IgD-negative memory B cell (primary cell): ENCODE results near the gene OTULIN. TPM values are rescaled to one million over a fixed set of nuclear protein-coding genes. Genes with fewer than 3 reads are reported as not detected.

Experiments
- H3K27ac Mint-ChIP-seq, 3 donors: one replicate each; pipeline ENCODE4 v1.8.0; 2020 to 2022; ENCODE audit warnings: mild to moderate bottlenecking in 3 of 3, mixed read lengths in 3 of 3, moderate library complexity in 1 of 3
- H3K27me3 Mint-ChIP-seq: one replicate; pipeline ENCODE4 v1.8.0; 2021; ENCODE audit warnings: mixed read lengths
- H3K36me3 Mint-ChIP-seq: one replicate; pipeline ENCODE4 v1.8.0; 2020; ENCODE audit warnings: mild to moderate bottlenecking, mixed read lengths
- H3K4me1 Mint-ChIP-seq, 3 donors: one replicate each; pipeline ENCODE4 v1.8.0; 2020 to 2022; ENCODE audit warnings: mixed read lengths in 3 of 3, mild to moderate bottlenecking in 1 of 3
- H3K4me3 Mint-ChIP-seq, 4 donors: one replicate each; pipeline ENCODE4 v1.8.0; 2020 to 2022; ENCODE audit warnings: mild to moderate bottlenecking in 4 of 4, mixed read lengths in 4 of 4, moderate library complexity in 3 of 4
- H3K9me3 Mint-ChIP-seq, 3 donors: one replicate each; pipeline ENCODE4 v1.8.0; 2020 to 2021; ENCODE audit warnings: mixed read lengths in 3 of 3, mild to moderate bottlenecking in 1 of 3
- polyA plus RNA-seq: library from polyadenylated mRNA; unstranded; fragments of 300-500 nt; fragmentation: Illumina TruSeq; gene quantifications from one replicate; pipeline ENCODE4 v1.2.3, GENCODE V29; 2021

OTULIN gene
- polyA plus RNA-seq, 1 donor from 2014 or later = 20.9 TPM

- Mint-ChIP-seq H3K9me3 (no peaks in the 10 kb centered on the region), H3K27me3 (no peaks in the 10 kb centered on the region), H3K4me3 (peak overlapping the region in 3 of 4 donors; percentile 54 to 88 (median 68)), H3K27ac (peak overlapping the region; percentile 32 to 59 (median 40)), H3K36me3 (peaks cover 5% of the 10 kb centered on the region), H3K4me1 (peaks cover 20 to 30% (median 21%) of the 10 kb centered on the region in 3 donors)
Observed at GRCh38 chr5:14743601-14744295, 79.2 kb downstream of the OTULIN start.

DNA sequence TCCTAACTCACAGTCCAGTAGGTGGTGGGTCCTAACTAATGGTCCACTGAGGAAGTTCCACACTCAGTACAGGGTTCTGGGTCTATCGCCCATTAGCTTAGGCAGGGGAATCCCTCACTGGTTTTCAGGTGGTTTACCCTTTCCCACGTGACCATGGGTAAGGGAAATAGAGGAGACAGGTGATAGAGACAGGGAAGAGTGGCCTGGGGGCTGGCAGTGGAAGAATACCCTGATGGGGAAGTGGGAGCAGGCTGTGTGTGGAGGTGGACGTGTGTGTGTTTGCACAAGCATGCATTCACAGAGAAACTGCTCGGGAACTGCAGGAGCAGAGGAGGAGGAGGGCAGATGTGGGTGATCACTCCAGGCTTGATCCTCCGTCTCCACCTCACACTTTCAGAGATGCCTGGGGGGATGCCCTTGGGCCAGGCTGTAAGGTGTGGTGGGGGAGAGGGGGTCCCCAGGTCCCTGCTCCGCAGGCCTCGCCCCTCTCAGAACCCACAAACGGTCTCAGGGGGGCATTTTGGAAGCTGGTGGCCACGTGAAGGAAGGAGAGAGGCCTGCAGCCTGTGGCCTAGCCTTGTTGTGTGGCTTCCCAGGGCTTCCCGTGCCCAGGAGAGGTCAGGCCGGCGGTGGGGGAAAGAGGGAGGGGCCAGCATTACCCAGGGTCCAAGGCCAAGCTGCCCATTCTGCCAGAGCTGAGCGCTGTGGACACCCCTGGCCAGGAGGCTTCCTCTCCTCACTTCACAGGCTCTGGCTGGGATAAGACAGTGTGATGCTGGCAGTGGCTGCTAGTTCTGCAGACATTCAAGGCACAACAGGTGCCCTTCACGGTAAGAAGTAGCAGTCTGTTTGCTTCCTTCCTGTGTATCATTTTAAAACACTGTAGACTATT is 80.0 kb downstream of the OTULIN start:
- Mint-ChIP-seq H3K4me1 (peaks cover 20 to 32% (median 21%) of the 10 kb centered on the region in 3 donors), H3K9me3 (no peaks in the 10 kb centered on the region), H3K27ac (peak overlapping the region; percentile 37 to 92 (median 83)), H3K27me3 (no peaks in the 10 kb centered on the region), H3K4me3 (peak overlapping the region; percentile 50 to 88 (median 70)), H3K36me3 (peaks cover 3% of the 10 kb centered on the region)

- Mint-ChIP-seq H3K4me3 (peak overlapping the region; percentile 21 to 87 (median 66)), H3K27ac (peak overlapping the region; percentile 37 to 92 (median 83)), H3K36me3 (peaks cover 3% of the 10 kb centered on the region), H3K9me3 (no peaks in the 10 kb centered on the region), H3K27me3 (no peaks in the 10 kb centered on the region), H3K4me1 (peaks cover 20 to 32% (median 21%) of the 10 kb centered on the region in 3 donors)
Observed at GRCh38 chr5:14745188-14745563, 80.7 kb downstream of the OTULIN start.

- peak overlapping the region; percentile 42 to 81 (median 64) for H3K4me3 Mint-ChIP-seq
- no peaks in the 10 kb centered on the region for H3K27me3 Mint-ChIP-seq
- H3K27ac Mint-ChIP-seq = peak overlapping the region; percentile 37 to 92 (median 83)
- no peaks in the 10 kb centered on the region for H3K9me3 Mint-ChIP-seq
- peaks cover 20 to 32% (median 21%) of the 10 kb centered on the region in 3 donors for H3K4me1 Mint-ChIP-seq
- peaks cover 3% of the 10 kb centered on the region for H3K36me3 Mint-ChIP-seq
Observed at GRCh38 chr5:14745753-14746152, 81.2 kb downstream of the OTULIN start.

DNA sequence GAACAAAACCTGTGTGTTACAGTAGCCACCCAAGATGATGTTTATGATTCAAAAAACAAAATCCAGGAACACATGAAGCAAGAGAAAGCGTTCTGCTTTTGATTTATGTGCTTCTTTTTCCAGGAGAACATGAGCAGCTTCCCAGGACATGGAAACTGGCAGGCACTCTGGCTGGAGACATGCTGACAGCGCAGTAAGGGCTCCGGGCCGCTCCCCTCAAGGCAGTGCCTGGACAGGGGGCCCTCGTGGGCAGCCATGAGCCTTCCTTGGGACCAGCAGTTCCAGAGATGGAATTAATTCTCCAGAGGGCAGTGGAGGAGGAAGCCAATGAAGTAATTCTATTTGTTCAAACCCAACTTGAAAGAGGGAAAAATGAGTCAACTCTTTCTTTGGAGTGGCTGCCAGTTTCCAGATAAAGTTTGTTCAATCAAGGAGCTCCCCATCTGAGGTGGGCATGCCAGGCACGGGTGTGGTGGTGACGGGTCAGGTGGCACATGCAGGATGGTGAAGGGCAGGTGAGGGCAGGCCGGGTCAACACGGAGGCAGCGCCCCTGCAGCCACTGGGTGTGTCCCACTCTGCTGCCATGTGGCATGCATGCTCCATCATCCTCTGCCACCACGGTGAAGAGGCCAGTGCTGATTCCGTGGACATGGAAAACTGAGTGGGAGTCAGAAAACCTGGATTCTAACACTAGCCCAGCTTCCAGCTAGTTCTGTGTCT is 83.8 kb downstream of the OTULIN start:
- Mint-ChIP-seq H3K4me1 (peaks cover 17 to 38% (median 20%) of the 10 kb centered on the region in 3 donors), H3K4me3 (no peak overlapping the region), H3K36me3 (peaks cover 5% of the 10 kb centered on the region), H3K27me3 (no peaks in the 10 kb centered on the region), H3K27ac (no peak overlapping the region), H3K9me3 (no peaks in the 10 kb centered on the region)

Other genes starting within 250 kb of the OTULIN start
- 1.2 TPM for gene OTULINL, start 82.9 kb upstream of the OTULIN start, polyA plus RNA-seq
- 18.4 TPM for gene ANKH, start 207.1 kb downstream of the OTULIN start, polyA plus RNA-seq